ENCODE measurements around the gene ASB15.

GRCh38 chr7:123673752-123674398, 72.3 kb downstream of the ASB15 start:
- TF ChIP-seq ZNF23 (tag by site-specific recombination; IDR thresholded peaks at IDR 0.05; ENCODE audit: borderline replicate concordance) (no peak), CTCF (tag by site-specific recombination; IDR thresholded peaks at IDR 0.05) (no peak), HOXA7 (CRISPR knock-in tag; IDR thresholded peaks at IDR 0.05; ENCODE audit: borderline replicate concordance) (no peak), GLI4 (tag by site-specific recombination; IDR thresholded peaks at IDR 0.05) (no peak), ZNF692 (tag by site-specific recombination; IDR thresholded peaks at IDR 0.05) (no peak), PBX3 (CRISPR knock-in tag; IDR thresholded peaks at IDR 0.05) (no peak), ZNF366 (tag by site-specific recombination; conservative IDR thresholded peaks at IDR 0.05) (no peak)
- TF ChIP-seq, protein P1, sequence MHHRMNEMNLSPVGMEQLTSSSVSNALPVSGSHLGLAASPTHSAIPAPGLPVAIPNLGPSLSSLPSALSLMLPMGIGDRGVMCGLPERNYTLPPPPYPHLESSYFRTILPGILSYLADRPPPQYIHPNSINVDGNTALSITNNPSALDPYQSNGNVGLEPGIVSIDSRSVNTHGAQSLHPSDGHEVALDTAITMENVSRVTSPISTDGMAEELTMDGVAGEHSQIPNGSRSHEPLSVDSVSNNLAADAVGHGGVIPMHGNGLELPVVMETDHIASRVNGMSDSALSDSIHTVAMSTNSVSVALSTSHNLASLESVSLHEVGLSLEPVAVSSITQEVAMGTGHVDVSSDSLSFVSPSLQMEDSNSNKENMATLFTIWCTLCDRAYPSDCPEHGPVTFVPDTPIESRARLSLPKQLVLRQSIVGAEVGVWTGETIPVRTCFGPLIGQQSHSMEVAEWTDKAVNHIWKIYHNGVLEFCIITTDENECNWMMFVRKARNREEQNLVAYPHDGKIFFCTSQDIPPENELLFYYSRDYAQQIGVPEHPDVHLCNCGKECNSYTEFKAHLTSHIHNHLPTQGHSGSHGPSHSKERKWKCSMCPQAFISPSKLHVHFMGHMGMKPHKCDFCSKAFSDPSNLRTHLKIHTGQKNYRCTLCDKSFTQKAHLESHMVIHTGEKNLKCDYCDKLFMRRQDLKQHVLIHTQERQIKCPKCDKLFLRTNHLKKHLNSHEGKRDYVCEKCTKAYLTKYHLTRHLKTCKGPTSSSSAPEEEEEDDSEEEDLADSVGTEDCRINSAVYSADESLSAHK (tag by site-specific recombination; IDR thresholded peaks at IDR 0.05), result no peak
- TF ChIP-seq, protein P2, sequence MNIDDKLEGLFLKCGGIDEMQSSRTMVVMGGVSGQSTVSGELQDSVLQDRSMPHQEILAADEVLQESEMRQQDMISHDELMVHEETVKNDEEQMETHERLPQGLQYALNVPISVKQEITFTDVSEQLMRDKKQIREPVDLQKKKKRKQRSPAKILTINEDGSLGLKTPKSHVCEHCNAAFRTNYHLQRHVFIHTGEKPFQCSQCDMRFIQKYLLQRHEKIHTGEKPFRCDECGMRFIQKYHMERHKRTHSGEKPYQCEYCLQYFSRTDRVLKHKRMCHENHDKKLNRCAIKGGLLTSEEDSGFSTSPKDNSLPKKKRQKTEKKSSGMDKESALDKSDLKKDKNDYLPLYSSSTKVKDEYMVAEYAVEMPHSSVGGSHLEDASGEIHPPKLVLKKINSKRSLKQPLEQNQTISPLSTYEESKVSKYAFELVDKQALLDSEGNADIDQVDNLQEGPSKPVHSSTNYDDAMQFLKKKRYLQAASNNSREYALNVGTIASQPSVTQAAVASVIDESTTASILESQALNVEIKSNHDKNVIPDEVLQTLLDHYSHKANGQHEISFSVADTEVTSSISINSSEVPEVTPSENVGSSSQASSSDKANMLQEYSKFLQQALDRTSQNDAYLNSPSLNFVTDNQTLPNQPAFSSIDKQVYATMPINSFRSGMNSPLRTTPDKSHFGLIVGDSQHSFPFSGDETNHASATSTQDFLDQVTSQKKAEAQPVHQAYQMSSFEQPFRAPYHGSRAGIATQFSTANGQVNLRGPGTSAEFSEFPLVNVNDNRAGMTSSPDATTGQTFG (tag by site-specific recombination; IDR thresholded peaks at IDR 0.05; ENCODE audit: borderline replicate concordance), result no peak
- TF ChIP-seq, protein P3, sequence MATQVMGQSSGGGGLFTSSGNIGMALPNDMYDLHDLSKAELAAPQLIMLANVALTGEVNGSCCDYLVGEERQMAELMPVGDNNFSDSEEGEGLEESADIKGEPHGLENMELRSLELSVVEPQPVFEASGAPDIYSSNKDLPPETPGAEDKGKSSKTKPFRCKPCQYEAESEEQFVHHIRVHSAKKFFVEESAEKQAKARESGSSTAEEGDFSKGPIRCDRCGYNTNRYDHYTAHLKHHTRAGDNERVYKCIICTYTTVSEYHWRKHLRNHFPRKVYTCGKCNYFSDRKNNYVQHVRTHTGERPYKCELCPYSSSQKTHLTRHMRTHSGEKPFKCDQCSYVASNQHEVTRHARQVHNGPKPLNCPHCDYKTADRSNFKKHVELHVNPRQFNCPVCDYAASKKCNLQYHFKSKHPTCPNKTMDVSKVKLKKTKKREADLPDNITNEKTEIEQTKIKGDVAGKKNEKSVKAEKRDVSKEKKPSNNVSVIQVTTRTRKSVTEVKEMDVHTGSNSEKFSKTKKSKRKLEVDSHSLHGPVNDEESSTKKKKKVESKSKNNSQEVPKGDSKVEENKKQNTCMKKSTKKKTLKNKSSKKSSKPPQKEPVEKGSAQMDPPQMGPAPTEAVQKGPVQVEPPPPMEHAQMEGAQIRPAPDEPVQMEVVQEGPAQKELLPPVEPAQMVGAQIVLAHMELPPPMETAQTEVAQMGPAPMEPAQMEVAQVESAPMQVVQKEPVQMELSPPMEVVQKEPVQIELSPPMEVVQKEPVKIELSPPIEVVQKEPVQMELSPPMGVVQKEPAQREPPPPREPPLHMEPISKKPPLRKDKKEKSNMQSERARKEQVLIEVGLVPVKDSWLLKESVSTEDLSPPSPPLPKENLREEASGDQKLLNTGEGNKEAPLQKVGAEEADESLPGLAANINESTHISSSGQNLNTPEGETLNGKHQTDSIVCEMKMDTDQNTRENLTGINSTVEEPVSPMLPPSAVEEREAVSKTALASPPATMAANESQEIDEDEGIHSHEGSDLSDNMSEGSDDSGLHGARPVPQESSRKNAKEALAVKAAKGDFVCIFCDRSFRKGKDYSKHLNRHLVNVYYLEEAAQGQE (tag by site-specific recombination; IDR thresholded peaks at IDR 0.05), result no peak

All from HEK293 (cell line).